ENCODE data around the gene SLC19A1. TPM values are rescaled to one million over a fixed set of nuclear protein-coding genes. Genes with fewer than 3 reads are reported as not detected.

The SLC19A1 gene
- total RNA-seq, 1 donor from 2014 or later, result 21.7 TPM

- no peak for TF ChIP-seq CTCF (IDR thresholded peaks at IDR 0.05; ENCODE audit: insufficient read depth, low read length, poor library complexity, severe bottlenecking)
- DNase-seq (ENCODE audit: low read depth), result no peak
- Histone ChIP-seq H3K36me3 (ENCODE audit: control insufficient read depth, insufficient read depth, low read length) (peaks cover 6% of the 10 kb centered on the region), H3K4me3 (ENCODE audit: low read depth, low read length) (no peak overlapping the region), H3K27me3 (ENCODE audit: control insufficient read depth, insufficient read depth, low read length) (no peaks in the 10 kb centered on the region)
Measured at GRCh38 chr21:45492765-45493164, 49.5 kb downstream of the SLC19A1 start.

GRCh38 chr21:45491623-45492022 is 50.6 kb downstream of the SLC19A1 start:
- Histone ChIP-seq H3K36me3 (ENCODE audit: control insufficient read depth, insufficient read depth, low read length) (peaks cover 6% of the 10 kb centered on the region), H3K27me3 (ENCODE audit: control insufficient read depth, insufficient read depth, low read length) (no peaks in the 10 kb centered on the region), H3K4me3 (ENCODE audit: low read depth, low read length) (no peak overlapping the region)
- no peak for TF ChIP-seq CTCF (IDR thresholded peaks at IDR 0.05; ENCODE audit: insufficient read depth, low read length, poor library complexity, severe bottlenecking)
- no peak for DNase-seq (ENCODE audit: low read depth)

DNA sequence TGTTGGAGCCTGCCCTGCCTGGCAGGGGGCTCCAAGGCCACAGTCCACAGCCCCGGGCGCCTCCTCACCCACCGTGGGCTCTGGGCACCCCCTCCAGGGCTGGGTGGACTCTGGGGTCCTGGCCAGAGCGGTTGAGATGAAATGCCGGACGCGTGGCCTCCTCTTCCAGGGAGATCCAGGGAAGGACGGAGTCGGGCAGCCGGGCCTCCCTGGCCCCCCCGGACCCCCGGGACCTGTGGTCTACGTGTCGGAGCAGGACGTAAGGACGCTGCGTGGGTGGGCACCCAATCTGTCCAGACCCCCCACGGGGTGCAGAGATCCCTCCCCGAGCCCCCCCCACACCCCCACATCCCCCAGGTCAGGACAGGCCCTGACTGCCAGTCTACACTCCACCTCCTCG is 51.2 kb downstream of the SLC19A1 start:
- no peak for TF ChIP-seq CTCF (IDR thresholded peaks at IDR 0.05; ENCODE audit: insufficient read depth, low read length, poor library complexity, severe bottlenecking)
- H3K4me3 ChIP-seq (ENCODE audit: low read depth, low read length), result no peak overlapping the region
- H3K36me3 ChIP-seq (ENCODE audit: control insufficient read depth, insufficient read depth, low read length), result peaks cover 6% of the 10 kb centered on the region
- DNase-seq (ENCODE audit: low read depth), result no peak
- no peaks in the 10 kb centered on the region for H3K27me3 ChIP-seq (ENCODE audit: control insufficient read depth, insufficient read depth, low read length)

GRCh38 chr21:45490049-45490731 is 52.0 kb downstream of the SLC19A1 start:
- no peak overlapping the region for H3K4me3 ChIP-seq (ENCODE audit: low read depth, low read length)
- no peak for TF ChIP-seq CTCF (IDR thresholded peaks at IDR 0.05; ENCODE audit: insufficient read depth, low read length, poor library complexity, severe bottlenecking)
- no peak for DNase-seq (ENCODE audit: low read depth)
- H3K27me3 ChIP-seq (ENCODE audit: control insufficient read depth, insufficient read depth, low read length), result no peaks in the 10 kb centered on the region
- peaks cover 4% of the 10 kb centered on the region for H3K36me3 ChIP-seq (ENCODE audit: control insufficient read depth, insufficient read depth, low read length)

GRCh38 chr21:45489722-45489982 is 52.6 kb downstream of the SLC19A1 start:
- DNase-seq (ENCODE audit: low read depth), result no peak
- no peak for TF ChIP-seq CTCF (IDR thresholded peaks at IDR 0.05; ENCODE audit: insufficient read depth, low read length, poor library complexity, severe bottlenecking)
- no peaks in the 10 kb centered on the region for H3K27me3 ChIP-seq (ENCODE audit: control insufficient read depth, insufficient read depth, low read length)

More at GRCh38 chr21:45489722-45489982, 52.6 kb downstream of the SLC19A1 start:
- Histone ChIP-seq H3K4me3 (ENCODE audit: low read depth, low read length) (no peak overlapping the region), H3K36me3 (ENCODE audit: control insufficient read depth, insufficient read depth, low read length) (peaks cover 4% of the 10 kb centered on the region)

Data from kidney epithelial cell (primary cell).